ENCODE measurements around the gene SELENOK. TPM values are rescaled to one million over a fixed set of nuclear protein-coding genes. Genes with fewer than 3 reads are reported as not detected.

SELENOK gene
- polyA plus RNA-seq, 4 donors = 56.4 to 115 (median 70.8) TPM

DNA sequence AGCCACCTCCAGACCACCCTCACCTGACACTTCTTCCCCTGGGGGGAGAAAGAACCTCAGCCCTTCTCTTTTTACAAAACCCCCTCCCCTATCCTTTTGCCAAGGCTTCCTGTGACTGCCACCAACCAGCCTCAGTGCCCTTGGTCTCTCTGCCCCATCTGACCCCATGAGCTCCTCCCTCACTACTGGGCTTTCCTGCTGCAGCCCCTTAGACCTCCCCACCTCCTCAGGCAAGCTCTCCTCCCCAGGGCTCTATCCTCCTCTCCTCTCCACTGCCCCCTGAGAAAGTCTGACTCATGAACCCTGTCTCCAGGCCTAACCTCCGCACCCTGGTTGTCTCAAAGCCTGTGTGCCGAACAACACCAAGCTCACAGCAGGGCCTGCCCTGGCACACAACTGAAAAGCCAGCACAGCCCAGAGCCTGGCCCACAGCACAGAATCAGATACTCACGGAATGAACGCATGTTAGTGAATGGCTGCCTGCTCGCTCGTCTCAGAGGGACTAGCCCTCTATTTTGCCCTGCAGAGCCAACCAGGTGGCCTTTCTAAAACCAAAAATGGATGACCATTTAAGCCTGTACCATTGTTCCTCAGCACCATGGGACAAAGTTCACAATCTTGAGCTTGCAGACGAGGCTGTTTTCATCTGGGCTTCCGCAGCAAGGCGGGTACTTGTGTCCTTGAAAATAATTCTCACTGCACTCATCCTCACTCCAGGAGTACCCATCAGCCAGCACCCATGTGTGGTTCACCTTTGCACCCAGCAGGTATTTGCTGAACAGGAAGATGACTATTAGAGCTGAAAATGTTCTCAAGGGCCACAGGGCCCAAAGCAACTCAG lies 47.2 kb downstream of the SELENOK start:
- H3K27me3 ChIP-seq (ENCODE audit: control insufficient read depth in 3 of 3, insufficient read depth in 3 of 3, low read length in 3 of 3) = peaks cover 0 to 3% (median 0%) of the 10 kb centered on the region in 3 donors
- peaks cover 2 to 49% (median 6%) of the 10 kb centered on the region in 3 donors for H3K4me1 ChIP-seq (ENCODE audit: control insufficient read depth in 3 of 3, insufficient read depth in 2 of 3, low read depth in 1 of 3, low read length in 2 of 3)
- H3K4me3 ChIP-seq (ENCODE audit: low read depth in 1 of 3, low read length in 3 of 3) = peak overlapping the region in 1 of 3 donors; percentile 56
- DNase-seq = peak; percentile 66 to 81
- peaks cover 0 to 6% (median 0%) of the 10 kb centered on the region in 3 donors for H3K36me3 ChIP-seq (ENCODE audit: control insufficient read depth in 3 of 3, insufficient read depth in 2 of 3, low read depth in 1 of 3, low read length in 3 of 3)
- peak overlapping the region; percentile 57 to 93 (median 86) for H3K27ac ChIP-seq (ENCODE audit: low read depth in 1 of 3, low read length in 2 of 3)
- no peaks in the 10 kb centered on the region for H3K9me3 ChIP-seq (ENCODE audit: control insufficient read depth in 2 of 2, insufficient read depth in 1 of 2, low read depth in 1 of 2, low read length in 1 of 2)
- 16 to 71% (median 42%) methylated on average over 9 of the region's 9 CpGs for WGBS, 3 donors
- FAIRE-seq = no peak

DNA sequence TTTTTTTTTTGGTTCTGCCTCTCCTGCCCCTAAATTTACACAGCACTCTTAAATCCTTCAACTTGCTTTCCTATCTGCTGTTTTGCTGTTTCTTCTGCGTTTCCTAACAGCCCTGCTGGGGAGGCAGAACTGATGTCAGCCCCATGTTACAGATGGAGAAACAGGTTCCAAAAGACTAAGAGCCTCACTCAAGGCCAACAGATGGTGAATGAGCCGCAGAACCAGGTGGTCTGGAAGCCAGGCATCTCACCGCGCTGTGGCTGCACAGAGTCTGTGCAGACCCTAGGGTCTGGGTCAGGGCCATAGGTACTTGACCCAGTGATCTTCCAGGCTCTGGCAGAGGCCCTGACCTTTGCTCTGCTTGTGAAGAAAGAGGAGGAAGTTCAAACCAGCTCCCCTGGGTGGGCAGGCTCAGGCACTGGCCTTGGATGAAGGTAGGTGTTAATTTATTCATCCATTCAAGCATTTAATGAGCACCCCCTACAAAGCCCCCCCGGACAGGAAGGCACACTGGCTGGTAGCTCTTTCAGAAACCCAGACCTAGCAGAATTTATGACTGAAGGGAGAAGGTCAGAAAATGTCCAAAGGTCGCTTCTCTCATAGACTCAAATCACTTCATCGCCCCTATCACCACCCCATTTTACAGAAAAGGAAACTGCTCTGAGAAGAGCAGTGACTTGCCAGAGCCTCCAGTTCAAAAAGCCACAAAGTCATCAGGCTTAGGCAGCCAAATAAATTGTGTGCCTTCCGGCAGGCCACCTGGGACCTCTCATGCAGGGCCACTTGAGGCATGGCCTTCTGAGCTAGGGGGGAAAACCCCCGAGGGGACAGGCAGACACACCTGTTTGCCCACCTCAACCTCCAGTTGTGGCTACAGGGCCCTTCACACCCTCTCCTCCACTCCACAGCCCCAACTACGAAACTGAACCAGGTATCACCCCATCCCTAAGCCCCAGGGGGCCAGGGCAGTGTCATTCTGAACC lies 48.2 kb downstream of the SELENOK start:
- no peaks in the 10 kb centered on the region for H3K9me3 ChIP-seq (ENCODE audit: control insufficient read depth in 2 of 2, insufficient read depth in 1 of 2, low read depth in 1 of 2, low read length in 1 of 2)
- H3K27ac ChIP-seq (ENCODE audit: low read depth in 1 of 3, low read length in 2 of 3) = peak overlapping the region; percentile 57 to 93 (median 86)
- DNase-seq (peak; percentile 59 to 73), FAIRE-seq (no peak)
- H3K4me3 ChIP-seq (ENCODE audit: low read depth in 1 of 3, low read length in 3 of 3) = no peak overlapping the region
- peaks cover 0 to 3% (median 0%) of the 10 kb centered on the region in 3 donors for H3K27me3 ChIP-seq (ENCODE audit: control insufficient read depth in 3 of 3, insufficient read depth in 3 of 3, low read length in 3 of 3)
- peaks cover 2 to 49% (median 6%) of the 10 kb centered on the region in 3 donors for H3K4me1 ChIP-seq (ENCODE audit: control insufficient read depth in 3 of 3, insufficient read depth in 2 of 3, low read depth in 1 of 3, low read length in 2 of 3)
- H3K36me3 ChIP-seq (ENCODE audit: control insufficient read depth in 3 of 3, insufficient read depth in 2 of 3, low read depth in 1 of 3, low read length in 3 of 3) = peaks cover 0 to 9% (median 0%) of the 10 kb centered on the region in 3 donors
- WGBS, 3 donors = 11 to 55% (median 31%) methylated on average over 10 of the region's 10 CpGs

- Histone ChIP-seq H3K4me1 (ENCODE audit: control insufficient read depth in 3 of 3, insufficient read depth in 2 of 3, low read depth in 1 of 3, low read length in 2 of 3) (peaks cover 2 to 49% (median 6%) of the 10 kb centered on the region in 3 donors), H3K36me3 (ENCODE audit: control insufficient read depth in 3 of 3, insufficient read depth in 2 of 3, low read depth in 1 of 3, low read length in 3 of 3) (peaks cover 0 to 17% (median 0%) of the 10 kb centered on the region in 3 donors), H3K9me3 (ENCODE audit: control insufficient read depth in 2 of 2, insufficient read depth in 1 of 2, low read depth in 1 of 2, low read length in 1 of 2) (no peaks in the 10 kb centered on the region), H3K4me3 (ENCODE audit: low read depth in 1 of 3, low read length in 3 of 3) (no peak overlapping the region), H3K27me3 (ENCODE audit: control insufficient read depth in 3 of 3, insufficient read depth in 3 of 3, low read length in 3 of 3) (no peaks in the 10 kb centered on the region), H3K27ac (ENCODE audit: low read depth in 1 of 3, low read length in 2 of 3) (peak overlapping the region; percentile 17 to 93 (median 86))
- DNase-seq = peak; percentile 89 to 90
- 10 to 42% (median 25%) methylated on average over 11 to 12 of the region's 12 CpGs for WGBS, 3 donors
- FAIRE-seq = no peak
Observed at GRCh38 chr3:53842436-53843194, 49.0 kb downstream of the SELENOK start.

GRCh38 chr3:53841296-53841695 lies 50.4 kb downstream of the SELENOK start:
- H3K27ac ChIP-seq (ENCODE audit: low read depth in 1 of 3, low read length in 2 of 3) = peak overlapping the region in 1 of 3 donors; percentile 93
- peaks cover 0 to 28% (median 0%) of the 10 kb centered on the region in 3 donors for H3K36me3 ChIP-seq (ENCODE audit: control insufficient read depth in 3 of 3, insufficient read depth in 2 of 3, low read depth in 1 of 3, low read length in 3 of 3)
- peaks cover 2 to 41% (median 6%) of the 10 kb centered on the region in 3 donors for H3K4me1 ChIP-seq (ENCODE audit: control insufficient read depth in 3 of 3, insufficient read depth in 2 of 3, low read depth in 1 of 3, low read length in 2 of 3)
- H3K9me3 ChIP-seq (ENCODE audit: control insufficient read depth in 2 of 2, insufficient read depth in 1 of 2, low read depth in 1 of 2, low read length in 1 of 2) = no peaks in the 10 kb centered on the region
- H3K4me3 ChIP-seq (ENCODE audit: low read depth in 1 of 3, low read length in 3 of 3) = no peak overlapping the region
- no peaks in the 10 kb centered on the region for H3K27me3 ChIP-seq (ENCODE audit: control insufficient read depth in 3 of 3, insufficient read depth in 3 of 3, low read length in 3 of 3)
- FAIRE-seq (no peak), DNase-seq (peak in 1 of 2 donors; percentile 57)
- 32 to 70% (median 56%) methylated on average over 5 of the region's 5 CpGs for WGBS, 3 donors

DNA sequence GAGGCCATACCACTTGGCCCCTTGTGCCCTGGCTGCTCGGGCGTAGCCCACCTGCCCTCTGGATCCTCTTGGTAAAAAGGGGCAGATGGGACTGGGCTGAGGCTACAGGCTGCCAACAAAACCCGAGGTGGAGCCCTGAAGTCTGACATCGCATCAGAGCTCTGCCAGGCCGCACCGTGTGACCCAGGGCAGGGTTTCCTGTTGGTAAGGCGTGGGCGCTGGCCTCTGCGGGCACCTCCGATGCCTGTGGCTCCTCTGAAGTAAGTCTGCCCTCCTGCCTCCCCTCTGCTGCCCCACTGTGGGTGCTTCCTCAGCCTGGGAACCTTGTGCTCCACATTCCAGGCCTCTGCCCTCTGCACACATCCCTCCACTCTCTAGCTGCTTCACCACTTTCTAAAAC lies 54.3 kb downstream of the SELENOK start:
- peaks cover 0 to 54% (median 0%) of the 10 kb centered on the region in 3 donors for H3K36me3 ChIP-seq (ENCODE audit: control insufficient read depth in 3 of 3, insufficient read depth in 2 of 3, low read depth in 1 of 3, low read length in 3 of 3)
- H3K4me3 ChIP-seq (ENCODE audit: low read depth in 1 of 3, low read length in 3 of 3) = no peak overlapping the region
- H3K4me1 ChIP-seq (ENCODE audit: control insufficient read depth in 3 of 3, insufficient read depth in 2 of 3, low read depth in 1 of 3, low read length in 2 of 3) = peaks cover 0 to 10% (median 0%) of the 10 kb centered on the region in 3 donors
- no peaks in the 10 kb centered on the region for H3K9me3 ChIP-seq (ENCODE audit: control insufficient read depth in 2 of 2, insufficient read depth in 1 of 2, low read depth in 1 of 2, low read length in 1 of 2)
- WGBS, 3 donors = 81 to 83% (median 82%) methylated on average over 10 of the region's 10 CpGs
- DNase-seq (no peak), FAIRE-seq (no peak)
- H3K27me3 ChIP-seq (ENCODE audit: control insufficient read depth in 3 of 3, insufficient read depth in 3 of 3, low read length in 3 of 3) = no peaks in the 10 kb centered on the region
- no peak overlapping the region for H3K27ac ChIP-seq (ENCODE audit: low read depth in 1 of 3, low read length in 2 of 3)

- H3K27ac ChIP-seq (ENCODE audit: low read depth in 1 of 3, low read length in 2 of 3) = no peak overlapping the region
- WGBS, 3 donors = 94 to 97% (median 96%) methylated on average over 9 of the region's 9 CpGs
- no peaks in the 10 kb centered on the region for H3K9me3 ChIP-seq (ENCODE audit: control insufficient read depth in 2 of 2, insufficient read depth in 1 of 2, low read depth in 1 of 2, low read length in 1 of 2)
- DNase-seq (no peak), FAIRE-seq (no peak)
- H3K4me3 ChIP-seq (ENCODE audit: low read depth in 1 of 3, low read length in 3 of 3) = no peak overlapping the region
- H3K27me3 ChIP-seq (ENCODE audit: control insufficient read depth in 3 of 3, insufficient read depth in 3 of 3, low read length in 3 of 3) = no peaks in the 10 kb centered on the region
- H3K36me3 ChIP-seq (ENCODE audit: control insufficient read depth in 3 of 3, insufficient read depth in 2 of 3, low read depth in 1 of 3, low read length in 3 of 3) = peaks cover 0 to 57% (median 0%) of the 10 kb centered on the region in 3 donors
- H3K4me1 ChIP-seq (ENCODE audit: control insufficient read depth in 3 of 3, insufficient read depth in 2 of 3, low read depth in 1 of 3, low read length in 2 of 3) = peaks cover 0 to 3% (median 0%) of the 10 kb centered on the region in 3 donors
Observed at GRCh38 chr3:53836084-53836872, 55.4 kb downstream of the SELENOK start.

DNA sequence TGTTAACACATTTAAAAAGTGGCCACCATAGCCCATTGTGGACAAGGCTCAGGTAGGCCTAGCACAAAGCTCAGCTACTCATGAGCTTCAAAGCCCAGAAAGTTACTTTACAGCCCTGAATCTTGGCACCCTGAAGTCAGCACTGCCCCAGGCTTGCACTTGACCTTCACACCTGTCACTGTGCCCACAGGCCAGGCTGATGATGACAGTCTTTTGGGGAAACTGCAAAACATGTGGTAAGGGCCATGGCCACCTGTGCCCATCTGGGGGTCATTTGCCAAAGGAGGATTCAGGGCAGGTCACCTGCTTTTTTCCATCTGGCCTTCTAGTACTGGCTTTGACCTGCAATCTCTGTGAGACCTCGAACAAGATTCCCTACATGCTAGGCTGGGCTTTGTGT lies 56.4 kb downstream of the SELENOK start:
- 69 to 90% (median 79%) methylated on average over 1 of the region's 1 CpG for WGBS, 3 donors
- no peak for FAIRE-seq

More for the DNA sequence above, 56.4 kb downstream of the SELENOK start:
- Histone ChIP-seq H3K4me3 (ENCODE audit: low read depth in 1 of 3, low read length in 3 of 3) (no peak overlapping the region), H3K27ac (ENCODE audit: low read depth in 1 of 3, low read length in 2 of 3) (no peak overlapping the region), H3K4me1 (ENCODE audit: control insufficient read depth in 3 of 3, insufficient read depth in 2 of 3, low read depth in 1 of 3, low read length in 2 of 3) (no peaks in the 10 kb centered on the region), H3K9me3 (ENCODE audit: control insufficient read depth in 2 of 2, insufficient read depth in 1 of 2, low read depth in 1 of 2, low read length in 1 of 2) (no peaks in the 10 kb centered on the region), H3K36me3 (ENCODE audit: control insufficient read depth in 3 of 3, insufficient read depth in 2 of 3, low read depth in 1 of 3, low read length in 3 of 3) (peaks cover 0 to 63% (median 0%) of the 10 kb centered on the region in 3 donors), H3K27me3 (ENCODE audit: control insufficient read depth in 3 of 3, insufficient read depth in 3 of 3, low read length in 3 of 3) (no peaks in the 10 kb centered on the region)
- DNase-seq = no peak

Data from small intestine (tissue), 7 donors.